HG02840 (cell line): ENCODE measurements around the gene C13orf42.

ENCODE experiments used
- ATAC-seq: cut with Tn5 transposase; IDR thresholded peaks from one replicate; pipeline ENCODE4 v1.9.1; 2021; ENCODE audit warnings: mild to moderate bottlenecking, moderate library complexity, moderate number of reproducible peaks; ENCODE audit not compliant: unreplicated experiment, low FRiP score

Gene C13orf42

GRCh38 chr13:51035978-51036377 is 75.1 kb downstream of the C13orf42 start:
- ATAC-seq: no peak

GRCh38 chr13:51035469-51035868 is 75.6 kb downstream of the C13orf42 start:
- ATAC-seq: no peak

GRCh38 chr13:51034906-51035305 is 76.2 kb downstream of the C13orf42 start:
- no peak for ATAC-seq

- no peak for ATAC-seq
These were observed 77.5 kb downstream of the C13orf42 start for GRCh38 chr13:51033421-51034185.

GRCh38 chr13:51032831-51033230 is 78.2 kb downstream of the C13orf42 start:
- no peak for ATAC-seq
